Trophoblast cell (in vitro differentiated cells and primary cell): ENCODE results near the gene KIF3C.

Experiments
- DNase-seq, 2 donors: peaks; one replicate each; pipeline ENCODE4 v3.0.0-alpha.2; 2016
- H2AFZ ChIP-seq: 2 replicates; pipeline ENCODE4 v1.6.1; 2013; ENCODE audit warnings: low read length, moderate library complexity, mild to moderate bottlenecking; ENCODE audit not compliant: insufficient read depth, poor library complexity
- H2AK5ac ChIP-seq: 2 replicates; pipeline ENCODE4 v1.6.1; 2013; ENCODE audit warnings: mild to moderate bottlenecking, low read length
- H2BK120ac ChIP-seq: 2 replicates; pipeline ENCODE4 v1.6.1; 2013; ENCODE audit warnings: low read length, mild to moderate bottlenecking, moderate library complexity; ENCODE audit not compliant: insufficient read depth, poor library complexity
- H2BK12ac ChIP-seq: 2 replicates; pipeline ENCODE4 v1.6.1; 2013; ENCODE audit warnings: mild to moderate bottlenecking, low read length, moderate library complexity
- H2BK5ac ChIP-seq: 2 replicates; pipeline ENCODE4 v1.6.1; 2013; ENCODE audit warnings: low read length, low read depth, moderate library complexity, mild to moderate bottlenecking; ENCODE audit not compliant: poor library complexity
- H3K14ac ChIP-seq: 2 replicates; pipeline ENCODE4 v1.6.1; 2013; ENCODE audit warnings: mild to moderate bottlenecking, low read length
- H3K18ac ChIP-seq: 2 replicates; pipeline ENCODE4 v1.6.1; 2013; ENCODE audit warnings: mild to moderate bottlenecking, low read length
- H3K23ac ChIP-seq: 2 replicates; pipeline ENCODE4 v1.6.1; 2013; ENCODE audit warnings: low read length
- H3K27ac ChIP-seq: 2 replicates; pipeline ENCODE4 v1.5.1; 2013; ENCODE audit warnings: low read depth, mild to moderate bottlenecking, inconsistent platforms, low read length, moderate library complexity
- H3K27me3 ChIP-seq: 2 replicates; pipeline ENCODE4 v1.6.1; 2013; ENCODE audit warnings: inconsistent platforms, mild to moderate bottlenecking, low read length, moderate library complexity; ENCODE audit not compliant: insufficient read depth
- H3K36me3 ChIP-seq, 2 experiments: 1 replicate in 1 of 2; 2 replicates in 1 of 2; pipeline ENCODE4 v1.6.1; 2013; ENCODE audit warnings: low read length in 2 of 2, mild to moderate bottlenecking in 2 of 2, moderate library complexity in 1 of 2; ENCODE audit not compliant: insufficient read depth in 2 of 2, control insufficient read depth in 1 of 2
- H3K4ac ChIP-seq: 2 replicates; pipeline ENCODE4 v1.6.1; 2013; ENCODE audit warnings: low read depth, mild to moderate bottlenecking, low read length, moderate library complexity
- H3K4me1 ChIP-seq, 2 experiments: 1 replicate in 1 of 2; 2 replicates in 1 of 2; pipeline ENCODE4 v1.6.1; 2013; ENCODE audit warnings: low read length in 2 of 2, mild to moderate bottlenecking in 2 of 2, moderate library complexity in 1 of 2; ENCODE audit not compliant: insufficient read depth in 2 of 2, control insufficient read depth in 1 of 2
- H3K4me2 ChIP-seq: 2 replicates; pipeline ENCODE4 v1.6.1; 2013; ENCODE audit warnings: inconsistent platforms, mild to moderate bottlenecking, low read length, moderate library complexity
- H3K4me3 ChIP-seq: 2 replicates; pipeline ENCODE4 v1.5.1; 2013; ENCODE audit warnings: mild to moderate bottlenecking, low read depth, low read length, inconsistent platforms
- H3K79me1 ChIP-seq: one replicate; pipeline ENCODE4 v1.6.1; 2013; ENCODE audit warnings: low read length
- H3K79me2 ChIP-seq: 2 replicates; pipeline ENCODE4 v1.6.1; 2013; ENCODE audit warnings: low read length, mild to moderate bottlenecking; ENCODE audit not compliant: control insufficient read depth, insufficient read depth, poor library complexity
- H3K9ac ChIP-seq: 2 replicates; pipeline ENCODE4 v1.6.1; 2013; ENCODE audit warnings: mild to moderate bottlenecking, low read length
- H3K9me3 ChIP-seq: 2 replicates; pipeline ENCODE4 v1.6.1; 2013; ENCODE audit warnings: low read depth, mild to moderate bottlenecking, control low read depth, inconsistent platforms, low read length; ENCODE audit not compliant: insufficient read depth
- H4K12ac ChIP-seq: 2 replicates; pipeline ENCODE4 v1.6.1; 2013; ENCODE audit warnings: low read depth, mild to moderate bottlenecking, low read length, moderate library complexity
- H4K8ac ChIP-seq: 2 replicates; pipeline ENCODE4 v1.6.1; 2013; ENCODE audit warnings: low read depth, mild to moderate bottlenecking, low read length, moderate library complexity
- H4K91ac ChIP-seq: one replicate; pipeline ENCODE4 v1.6.1; 2013; ENCODE audit warnings: low read depth, mild to moderate bottlenecking, low read length, moderate library complexity
- WGBS: extraction: QIAGEN DNeasy Blood & Tissue Kit; methylation state at CpG from one replicate; pipeline ENCODE4 v1.1.7; 2013; ENCODE audit warnings: missing lambda C conversion rate; ENCODE audit not compliant: insufficient read length, insufficient coverage; ENCODE audit errors: extremely low coverage; 5-methylcytosine and 5-hydroxymethylcytosine counted together

KIF3C gene

GRCh38 chr2:25895610-25896009 is 86.7 kb downstream of the KIF3C start:
- no peaks in the 10 kb centered on the region for H3K79me1 ChIP-seq
- H2BK5ac ChIP-seq: no peak overlapping the region
- no peak overlapping the region for H2AK5ac ChIP-seq
- no peak overlapping the region for H2BK120ac ChIP-seq
- H4K91ac ChIP-seq: no peak overlapping the region
- H3K27me3 ChIP-seq: no peaks in the 10 kb centered on the region
- no peak overlapping the region for H3K4me2 ChIP-seq
- no peak overlapping the region for H3K4me3 ChIP-seq
- no peak overlapping the region for H3K9ac ChIP-seq
- no peaks in the 10 kb centered on the region for H3K4me1 ChIP-seq
- DNase-seq: no peak
- H3K4ac ChIP-seq: no peak overlapping the region
- no peaks in the 10 kb centered on the region for H3K9me3 ChIP-seq
- H2AFZ ChIP-seq: no peak overlapping the region
- H2BK12ac ChIP-seq: no peak overlapping the region
- H3K14ac ChIP-seq: no peak overlapping the region
- no peak overlapping the region for H3K27ac ChIP-seq
- H4K12ac ChIP-seq: no peak overlapping the region
- no peak overlapping the region for H3K18ac ChIP-seq
- no peaks in the 10 kb centered on the region for H3K79me2 ChIP-seq
- H4K8ac ChIP-seq: no peak overlapping the region
- H3K36me3 ChIP-seq: no peaks in the 10 kb centered on the region
- H3K23ac ChIP-seq: no peak overlapping the region

DNA sequence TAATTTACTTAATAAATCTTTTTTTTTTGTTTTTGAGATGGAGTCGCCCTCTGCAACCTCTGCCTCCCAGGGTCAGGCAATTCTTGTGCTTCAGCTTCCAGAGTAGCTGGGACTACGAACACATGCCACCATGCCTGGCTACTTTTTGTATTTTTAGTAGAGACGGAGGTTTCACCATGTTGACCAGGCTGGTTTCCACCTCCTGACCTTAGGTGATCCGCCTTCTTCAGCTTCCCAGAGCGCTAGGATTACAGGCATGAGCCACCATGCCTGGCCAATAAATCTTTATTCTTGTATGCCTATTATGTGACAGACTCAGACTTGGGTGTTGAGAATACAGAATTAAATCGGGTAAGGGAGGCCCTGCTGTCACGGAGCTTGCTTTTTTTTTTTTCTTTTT is 87.3 kb downstream of the KIF3C start:
- Histone ChIP-seq H2BK12ac (no peak overlapping the region), H2BK5ac (no peak overlapping the region)

DNA sequence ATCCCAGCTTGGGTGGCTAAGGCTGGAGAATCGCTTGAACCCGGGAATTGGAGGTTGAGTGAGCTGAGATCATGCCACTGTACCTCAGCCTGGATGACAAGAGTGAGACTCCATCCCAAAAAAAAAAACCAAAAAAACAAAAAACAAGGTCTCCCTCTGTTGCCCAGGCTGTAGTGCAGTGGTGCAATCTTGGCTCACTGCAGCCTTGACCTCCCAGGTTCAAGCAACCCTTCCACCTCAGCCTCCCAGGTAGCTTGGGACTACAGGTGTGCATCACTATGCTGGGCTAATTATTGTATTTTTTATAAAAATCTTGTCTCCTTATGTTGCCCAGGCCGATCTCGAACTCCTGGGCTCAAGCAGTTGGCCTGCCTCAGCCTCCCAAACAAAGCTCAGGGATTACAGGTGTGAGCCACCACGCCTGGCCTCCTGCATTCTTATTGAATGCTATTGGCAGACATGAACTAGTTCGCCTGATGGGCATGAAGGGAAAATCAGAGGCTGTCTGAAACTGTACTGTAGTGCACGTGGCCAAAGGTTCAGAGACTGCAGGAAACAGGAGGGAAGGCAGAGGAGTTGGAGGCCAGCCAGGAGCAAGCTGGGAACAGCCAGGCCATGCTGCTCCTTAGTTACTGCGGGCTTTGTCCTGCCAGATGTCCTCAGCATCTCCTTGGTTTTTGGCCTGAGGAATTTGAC is 88.0 kb downstream of the KIF3C start:
- Histone ChIP-seq H3K9me3 (no peaks in the 10 kb centered on the region), H3K4me1 (no peaks in the 10 kb centered on the region), H3K4me3 (no peak overlapping the region), H3K79me1 (no peaks in the 10 kb centered on the region), H2AFZ (no peak overlapping the region), H3K14ac (no peak overlapping the region), H3K36me3 (no peaks in the 10 kb centered on the region), H3K4me2 (no peak overlapping the region), H3K18ac (no peak overlapping the region), H3K27me3 (no peaks in the 10 kb centered on the region), H2BK120ac (no peak overlapping the region), H2BK12ac (no peak overlapping the region), H3K79me2 (no peaks in the 10 kb centered on the region), H4K12ac (no peak overlapping the region), H2BK5ac (no peak overlapping the region), H3K27ac (no peak overlapping the region), H4K8ac (no peak overlapping the region), H3K9ac (no peak overlapping the region), H2AK5ac (no peak overlapping the region), H3K4ac (no peak overlapping the region), H3K23ac (no peak overlapping the region), H4K91ac (no peak overlapping the region)
- DNase-seq: no peak
- WGBS: no CpG with 5 or more reads among the region's 8 CpGs

More for the DNA sequence above, 87.3 kb downstream of the KIF3C start:
- H2AFZ ChIP-seq: no peak overlapping the region
- H3K27ac ChIP-seq: no peak overlapping the region
- no peak overlapping the region for H3K4ac ChIP-seq
- no peaks in the 10 kb centered on the region for H3K79me1 ChIP-seq
- no peak overlapping the region for H4K8ac ChIP-seq
- no peak overlapping the region for H3K9ac ChIP-seq
- H3K79me2 ChIP-seq: no peaks in the 10 kb centered on the region
- H3K27me3 ChIP-seq: no peaks in the 10 kb centered on the region
- no peak overlapping the region for H3K4me2 ChIP-seq
- H2BK120ac ChIP-seq: no peak overlapping the region
- no peak overlapping the region for H3K4me3 ChIP-seq
- no peaks in the 10 kb centered on the region for H3K4me1 ChIP-seq
- no peaks in the 10 kb centered on the region for H3K36me3 ChIP-seq
- no peak for DNase-seq
- WGBS: no CpG with 5 or more reads among the region's 7 CpGs
- no peak overlapping the region for H4K91ac ChIP-seq
- H3K18ac ChIP-seq: no peak overlapping the region
- no peak overlapping the region for H2AK5ac ChIP-seq
- H3K9me3 ChIP-seq: no peaks in the 10 kb centered on the region
- no peak overlapping the region for H3K23ac ChIP-seq
- H4K12ac ChIP-seq: no peak overlapping the region
- H3K14ac ChIP-seq: no peak overlapping the region

GRCh38 chr2:25891672-25892071 is 90.6 kb downstream of the KIF3C start:
- no peaks in the 10 kb centered on the region for H3K27me3 ChIP-seq
- no peak overlapping the region for H3K27ac ChIP-seq
- H4K8ac ChIP-seq: no peak overlapping the region
- H2BK12ac ChIP-seq: no peak overlapping the region
- H3K14ac ChIP-seq: no peak overlapping the region
- H2AK5ac ChIP-seq: no peak overlapping the region
- H3K23ac ChIP-seq: no peak overlapping the region
- no peak overlapping the region for H4K12ac ChIP-seq
- no peak for DNase-seq
- H3K4me3 ChIP-seq: no peak overlapping the region
- no peaks in the 10 kb centered on the region for H3K36me3 ChIP-seq
- no peak overlapping the region for H3K9ac ChIP-seq
- H3K4me1 ChIP-seq: no peaks in the 10 kb centered on the region
- no peak overlapping the region for H3K4me2 ChIP-seq
- no peak overlapping the region for H4K91ac ChIP-seq
- H2BK120ac ChIP-seq: no peak overlapping the region
- H3K79me2 ChIP-seq: no peaks in the 10 kb centered on the region
- no peak overlapping the region for H3K18ac ChIP-seq
- H2AFZ ChIP-seq: no peak overlapping the region
- no peak overlapping the region for H2BK5ac ChIP-seq
- no peak overlapping the region for H3K4ac ChIP-seq
- H3K9me3 ChIP-seq: no peaks in the 10 kb centered on the region
- no CpG with 5 or more reads among the region's 5 CpGs for WGBS
- no peaks in the 10 kb centered on the region for H3K79me1 ChIP-seq
